Caco-2 (cell line): ENCODE results near the gene RPP30. TPM values are rescaled to one million over a fixed set of nuclear protein-coding genes. Genes with fewer than 3 reads are reported as not detected.
"Not testable (repeated sequence)": the region's sequence is repeated elsewhere in the genome, so short reads cannot be mapped to it uniquely, and the experiment has no call there.

Experiments
- BruUV-seq: library from RNA; stranded (reverse); fragments of 400-500 nt; replicated peaks from 2 replicates; lab custom pipeline; 2021; lab: Mats Ljungman, UMichigan
- CTCF ChIA-PET: fragments of 300-600 bp; sonication (Branson Sonifier 250); formaldehyde crosslinking; loops from one replicate; lab custom pipeline; 2022; ENCODE audit warnings: antibody characterized with exemption; lab: Charles Lee
- POLR2A ChIA-PET: fragments of 300-600 bp; sonication (Branson Sonifier 250); formaldehyde crosslinking; loops from one replicate; lab custom pipeline; 2022; ENCODE audit warnings: antibody characterized with exemption; lab: Charles Lee
- DNase-seq, 2 experiments: peaks; one replicate each; pipeline versions ENCODE4 v3.0.0 to v3.0.0-alpha.2; 2020 to 2022
- H3K27me3 ChIP-seq: replicated peaks from 2 replicates; pipeline ENCODE4 v1.6.0; 2011; ENCODE audit warnings: low read length; ENCODE audit not compliant: control insufficient read depth, insufficient read depth
- H3K36me3 ChIP-seq: 2 replicates; pipeline ENCODE4 v1.5.1; 2011; ENCODE audit warnings: low read length; ENCODE audit not compliant: control insufficient read depth, insufficient read depth
- H3K4me1 ChIP-seq: fragments of 250-450 bp; sonication (Bioruptor Pico); 2 replicates; pipeline ENCODE4 v1.5.1; 2020; ENCODE audit warnings: mild to moderate bottlenecking
- H3K4me3 ChIP-seq: 2 replicates; pipeline ENCODE4 v1.5.1; 2011; ENCODE audit warnings: low read depth, mild to moderate bottlenecking, control low read depth, low read length
- H3K9me3 ChIP-seq: fragments of 250-450 bp; sonication (Bioruptor Pico); 2 replicates; pipeline ENCODE4 v1.5.1; 2020; ENCODE audit warnings: mild to moderate bottlenecking, moderate library complexity
- H3K27ac Mint-ChIP-seq: one replicate; pipeline ENCODE4 v1.8.0; 2022; ENCODE audit warnings: mixed read lengths; ENCODE audit not compliant: unreplicated experiment
- H3K27me3 Mint-ChIP-seq: one replicate; pipeline ENCODE4 v1.8.0; 2022; ENCODE audit warnings: mixed read lengths; ENCODE audit not compliant: insufficient read depth, unreplicated experiment
- H3K36me3 Mint-ChIP-seq: one replicate; pipeline ENCODE4 v1.8.0; 2022; ENCODE audit warnings: mild to moderate bottlenecking, mixed read lengths; ENCODE audit not compliant: insufficient read depth, unreplicated experiment
- H3K4me1 Mint-ChIP-seq: one replicate; pipeline ENCODE4 v1.8.0; 2022; ENCODE audit warnings: low read depth, mixed read lengths; ENCODE audit not compliant: unreplicated experiment
- H3K4me3 Mint-ChIP-seq: one replicate; pipeline ENCODE4 v1.8.0; 2022; ENCODE audit warnings: mild to moderate bottlenecking, moderate library complexity, mixed read lengths; ENCODE audit not compliant: unreplicated experiment
- H3K9me3 Mint-ChIP-seq: one replicate; pipeline ENCODE4 v1.8.0; 2022; ENCODE audit warnings: mixed read lengths; ENCODE audit not compliant: unreplicated experiment
- CTCF ChIP-seq, 2 experiments: fragments of 200-600 bp in 1 of 2; IDR thresholded peaks; 1 replicate in 1 of 2; 2 replicates in 1 of 2; pipeline versions ENCODE4 v1.5.1 to v1.8.0; 2011 to 2022; ENCODE audit warnings: antibody characterized with exemption in 1 of 2, control low read depth in 1 of 2, inconsistent platforms in 1 of 2, low read depth in 1 of 2, low read length in 1 of 2, mild to moderate bottlenecking in 1 of 2, moderate library complexity in 1 of 2; ENCODE audit not compliant: insufficient read depth in 1 of 2, severe bottlenecking in 1 of 2, unreplicated experiment in 1 of 2
- intact Hi-C: fragments of 100-400 bp; cut with micrococcal nuclease; formaldehyde crosslinking; loops from one replicate; pipeline ENCODE4 v1.10.0; 2022; ENCODE audit not compliant: unreplicated experiment
- total RNA-seq: library from RNA; stranded (reverse); gene quantifications from 2 replicates; pipeline ENCODE4 v1.2.3, GENCODE V29; 2022

Gene RPP30
- total RNA-seq, 1 experiment from 2014 or later: 67.6 TPM

DNA sequence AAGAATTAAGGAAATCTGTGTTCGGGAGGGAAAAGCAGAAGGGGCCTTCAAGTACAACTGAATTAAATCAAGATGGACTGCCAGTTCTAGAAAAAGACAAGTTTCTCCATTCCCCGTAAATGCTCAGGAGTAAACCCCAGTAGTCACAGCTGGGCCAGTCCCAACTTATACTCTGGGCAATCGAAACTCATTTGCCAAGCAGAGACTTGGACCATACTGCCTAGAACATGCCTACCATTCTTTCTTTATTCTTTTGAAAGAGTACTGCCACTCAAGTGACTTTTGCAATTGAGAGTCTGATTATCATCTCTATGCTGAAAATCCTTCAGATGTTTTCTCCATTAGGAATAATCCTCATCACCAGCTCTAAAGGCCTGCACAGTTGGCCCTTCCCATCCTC, 21.4 kb downstream of the RPP30 start:
- H3K27me3 ChIP-seq: no peaks in the 10 kb centered on the region
- Mint-ChIP-seq H3K27ac (no peak overlapping the region), H3K9me3 (no peaks in the 10 kb centered on the region), H3K27me3 (no peaks in the 10 kb centered on the region), H3K4me3 (no peak overlapping the region), H3K36me3 (peaks cover 41% of the 10 kb centered on the region), H3K4me1 (no peaks in the 10 kb centered on the region)
- no peaks in the 10 kb centered on the region for H3K4me1 ChIP-seq
- POLR2A ChIA-PET: no interaction called here
- TF ChIP-seq CTCF (IDR thresholded peaks at IDR 0.05; ENCODE audit: insufficient read depth in 1 of 2, low read depth in 1 of 2, low read length in 1 of 2, severe bottlenecking in 1 of 2, unreplicated experiment in 1 of 2): no peak
- intact Hi-C loops: no loop called here
- H3K9me3 ChIP-seq: no peaks in the 10 kb centered on the region
- CTCF ChIA-PET: no interaction called here
- no peaks in the 10 kb centered on the region for H3K36me3 ChIP-seq
- H3K4me3 ChIP-seq: no peak overlapping the region
- DNase-seq: no peak
- BruUV-seq: no TSS peak

GRCh38 chr10:90896916-90897315, 25.1 kb downstream of the RPP30 start:
- DNase-seq, H3K27me3 Mint-ChIP-seq, H3K36me3 ChIP-seq, H3K27ac Mint-ChIP-seq, H3K9me3 ChIP-seq, POLR2A ChIA-PET, H3K4me1 Mint-ChIP-seq, H3K4me3 ChIP-seq, H3K4me1 ChIP-seq, H3K27me3 ChIP-seq, CTCF ChIA-PET, H3K9me3 Mint-ChIP-seq, intact Hi-C loops, BruUV-seq, H3K4me3 Mint-ChIP-seq: not testable (repeated sequence)
- peaks cover 30% of the 10 kb centered on the region for H3K36me3 Mint-ChIP-seq

DNA sequence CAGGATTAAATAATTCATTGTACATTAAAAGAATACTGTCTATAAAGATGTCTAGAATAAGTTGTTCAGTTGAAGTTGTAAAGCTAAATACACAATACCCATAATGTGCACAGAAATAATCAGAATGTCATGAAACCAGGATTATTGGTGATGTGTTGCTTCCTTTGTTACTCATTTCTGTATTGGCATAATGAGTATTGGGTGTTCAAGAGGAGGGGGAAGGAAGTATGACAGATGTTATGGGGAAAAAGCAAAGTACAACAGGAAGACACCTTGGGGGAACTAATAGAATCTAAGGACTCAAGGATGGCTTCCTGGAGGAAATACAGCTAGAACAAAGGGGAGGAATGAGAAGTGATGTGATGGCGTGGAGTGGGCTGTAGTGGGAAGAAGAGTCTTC, 34.2 kb downstream of the RPP30 start:
- H3K27me3 ChIP-seq: no peaks in the 10 kb centered on the region
- H3K4me3 ChIP-seq: no peak overlapping the region
- H3K9me3 ChIP-seq: no peaks in the 10 kb centered on the region
- Mint-ChIP-seq H3K27me3 (no peaks in the 10 kb centered on the region), H3K4me3 (no peak overlapping the region), H3K36me3 (peaks cover 5% of the 10 kb centered on the region), H3K4me1 (no peaks in the 10 kb centered on the region), H3K27ac (no peak overlapping the region), H3K9me3 (no peaks in the 10 kb centered on the region)
- no peak for TF ChIP-seq CTCF (IDR thresholded peaks at IDR 0.05; ENCODE audit: insufficient read depth in 1 of 2, low read depth in 1 of 2, low read length in 1 of 2, severe bottlenecking in 1 of 2, unreplicated experiment in 1 of 2)
- no TSS peak for BruUV-seq
- H3K36me3 ChIP-seq: no peaks in the 10 kb centered on the region; the same call in 1 of the 2 replicates
- H3K4me1 ChIP-seq: no peaks in the 10 kb centered on the region
- ChIA-PET POLR2A (no interaction called here), CTCF (no interaction called here)
- DNase-seq: no peak
- intact Hi-C loops: no loop called here

GRCh38 chr10:90906596-90906995, 34.8 kb downstream of the RPP30 start:
- ChIA-PET CTCF (no interaction called here), POLR2A (no interaction called here)
- H3K9me3 ChIP-seq: no peaks in the 10 kb centered on the region
- Mint-ChIP-seq H3K9me3 (no peaks in the 10 kb centered on the region), H3K4me3 (no peak overlapping the region), H3K36me3 (peaks cover 12% of the 10 kb centered on the region), H3K27me3 (no peaks in the 10 kb centered on the region), H3K27ac (no peak overlapping the region), H3K4me1 (peaks cover 1% of the 10 kb centered on the region)
- no TSS peak for BruUV-seq
- H3K36me3 ChIP-seq: no peaks in the 10 kb centered on the region; the same call in 1 of the 2 replicates
- no peak for TF ChIP-seq CTCF (IDR thresholded peaks at IDR 0.05; ENCODE audit: insufficient read depth in 1 of 2, low read depth in 1 of 2, low read length in 1 of 2, severe bottlenecking in 1 of 2, unreplicated experiment in 1 of 2)
- intact Hi-C loops: no loop called here
- no peaks in the 10 kb centered on the region for H3K27me3 ChIP-seq
- H3K4me3 ChIP-seq: no peak overlapping the region
- DNase-seq: no peak
- peaks cover under 1% of the 10 kb centered on the region; the same call in 1 of the 2 replicates for H3K4me1 ChIP-seq
